WTC11 (cell line): ENCODE data around the gene CIPC. TPM values are rescaled to one million over a fixed set of nuclear protein-coding genes. Genes with fewer than 3 reads are reported as not detected.

ENCODE experiments used
- ATAC-seq: fragments of 200-7000 bp; cut with Tn5 transposase; 2 replicates; pipeline ENCODE4 v1.10.0; 2021; ENCODE audit warnings: mild to moderate bottlenecking, moderate library complexity
- CTCF ChIA-PET: fragments of 300-600 bp; sonication (Branson Sonifier 250); formaldehyde crosslinking; loops from one replicate; lab custom pipeline; 2021; ENCODE audit warnings: antibody characterized with exemption; lab: Charles Lee
- POLR2A ChIA-PET: fragments of 350-600 bp; sonication (Branson Sonifier 250); formaldehyde crosslinking; loops from one replicate; lab custom pipeline; 2021; ENCODE audit warnings: antibody characterized with exemption; lab: Charles Lee
- DNase-seq: peaks from one replicate; pipeline ENCODE4 v3.0.0; 2021; ENCODE audit warnings: low spot score
- H3K27ac Mint-ChIP-seq: 2 replicates; pipeline ENCODE4 v1.8.0; 2021; ENCODE audit warnings: mixed read lengths
- H3K27me3 Mint-ChIP-seq: 2 replicates; pipeline ENCODE4 v1.8.0; 2021; ENCODE audit warnings: low read depth, mild to moderate bottlenecking, moderate library complexity, mixed read lengths
- H3K36me3 Mint-ChIP-seq: 2 replicates; pipeline ENCODE4 v1.8.0; 2021; ENCODE audit warnings: mixed read lengths
- H3K4me1 Mint-ChIP-seq: 2 replicates; pipeline ENCODE4 v1.8.0; 2022; ENCODE audit warnings: mixed read lengths
- H3K4me3 Mint-ChIP-seq: 2 replicates; pipeline ENCODE4 v1.8.0; 2021; ENCODE audit warnings: mild to moderate bottlenecking, moderate library complexity, mixed read lengths
- H3K9me3 Mint-ChIP-seq: 2 replicates; pipeline ENCODE4 v1.8.0; 2021; ENCODE audit warnings: mixed read lengths
- ATF6 ChIP-seq: sonication (generic); formaldehyde crosslinking; IDR thresholded peaks from 2 replicates; pipeline ENCODE4 v1.8.1; 2023; ENCODE audit warnings: mild to moderate bottlenecking, missing genetic modification reagents
- CREB1 ChIP-seq: sonication (generic); formaldehyde crosslinking; IDR thresholded peaks from 2 replicates; pipeline ENCODE4 v1.8.0; 2023; ENCODE audit warnings: mild to moderate bottlenecking, missing genetic modification reagents
- E2F1 ChIP-seq: sonication (generic); formaldehyde crosslinking; IDR thresholded peaks from 2 replicates; pipeline ENCODE4 v1.8.0; 2022; ENCODE audit warnings: mild to moderate bottlenecking, missing genetic modification reagents
- ESRRA ChIP-seq: sonication (generic); formaldehyde crosslinking; IDR thresholded peaks from 2 replicates; pipeline ENCODE4 v1.8.1; 2022; ENCODE audit warnings: mild to moderate bottlenecking, missing genetic modification reagents, borderline replicate concordance
- ETV6 ChIP-seq: sonication (generic); formaldehyde crosslinking; IDR thresholded peaks from 2 replicates; pipeline ENCODE4 v1.8.1; 2022; ENCODE audit warnings: mild to moderate bottlenecking, missing genetic modification reagents
- FOXP4 ChIP-seq: sonication (generic); formaldehyde crosslinking; IDR thresholded peaks from 2 replicates; pipeline ENCODE4 v1.8.0; 2022; ENCODE audit warnings: mild to moderate bottlenecking, missing genetic modification reagents
- HMGA2 ChIP-seq: fragments of 250-450 bp; sonication (Bioruptor Pico); IDR thresholded peaks from 2 replicates; pipeline ENCODE4 v1.4.0; 2021; ENCODE audit warnings: mild to moderate bottlenecking, moderate library complexity
- IRF2 ChIP-seq: sonication (generic); formaldehyde crosslinking; IDR thresholded peaks from 2 replicates; pipeline ENCODE4 v1.8.0; 2022; ENCODE audit warnings: low read depth, missing genetic modification reagents, borderline replicate concordance
- KAT7 ChIP-seq: sonication (generic); formaldehyde crosslinking; IDR thresholded peaks from 2 replicates; pipeline ENCODE4 v1.8.1; 2023; ENCODE audit warnings: missing genetic modification reagents, mild to moderate bottlenecking, borderline replicate concordance
- MAX ChIP-seq: sonication (generic); formaldehyde crosslinking; IDR thresholded peaks from 2 replicates; pipeline ENCODE4 v1.8.0; 2022; ENCODE audit warnings: mild to moderate bottlenecking, missing genetic modification reagents
- MLX ChIP-seq: sonication (generic); formaldehyde crosslinking; IDR thresholded peaks from 2 replicates; pipeline ENCODE4 v1.8.1; 2023; ENCODE audit warnings: mild to moderate bottlenecking, missing genetic modification reagents, moderate library complexity
- MXD4 ChIP-seq: fragments of 250-450 bp; sonication (Bioruptor Pico); IDR thresholded peaks from 2 replicates; pipeline ENCODE4 v1.8.0; 2021; ENCODE audit warnings: mild to moderate bottlenecking, moderate library complexity, borderline replicate concordance
- NFE2L1 ChIP-seq: sonication (generic); formaldehyde crosslinking; IDR thresholded peaks from 2 replicates; pipeline ENCODE4 v1.8.1; 2023; ENCODE audit warnings: missing genetic modification reagents
- NR1H2 ChIP-seq: sonication (generic); formaldehyde crosslinking; IDR thresholded peaks from 2 replicates; pipeline ENCODE4 v1.9.0; 2021; ENCODE audit warnings: mild to moderate bottlenecking, moderate library complexity, missing genetic modification reagents
- SOX15 ChIP-seq: fragments of 250-450 bp; sonication (Bioruptor Pico); IDR thresholded peaks from 2 replicates; pipeline ENCODE4 v1.9.0; 2021; ENCODE audit warnings: mild to moderate bottlenecking
- ZMAT4 ChIP-seq: fragments of 250-450 bp; sonication (Bioruptor Pico); IDR thresholded peaks from 2 replicates; pipeline ENCODE4 v1.9.0; 2021; ENCODE audit warnings: mild to moderate bottlenecking
- ZNF219 ChIP-seq: sonication (generic); formaldehyde crosslinking; IDR thresholded peaks from 2 replicates; pipeline ENCODE4 v1.8.0; 2023; ENCODE audit warnings: missing genetic modification reagents, mild to moderate bottlenecking, borderline replicate concordance
- total RNA-seq: library from RNA; stranded (reverse); gene quantifications from 3 replicates; pipeline ENCODE4 v1.2.3, GENCODE V29; 2021

Gene CIPC
- total RNA-seq, 1 experiment from 2014 or later, result 25.4 TPM

- TF ChIP-seq ZMAT4 (CRISPR knock-in tag) (no peak), HMGA2 (CRISPR knock-in tag) (no peak), SOX15 (no peak), ESRRA (CRISPR knock-in tag) (no peak), IRF2 (CRISPR knock-in tag) (no peak)
- H3K9me3 Mint-ChIP-seq, result peaks cover 12% of the 10 kb centered on the region
- ChIA-PET CTCF (interaction anchor here (0.7 to 3.6 kb wide), 11 partner anchors 11 to 190 kb away, joined by 3 to 34 read pairs (median 9); partner anchors contain the start of gene CIPC), POLR2A (interaction anchor here (1.0 kb wide), 1 partner anchor 139 kb away, joined by 3 read pairs; no protein-coding TSS in a partner anchor)
- H3K4me3 Mint-ChIP-seq, result no peak overlapping the region
- no peak for DNase-seq
- H3K27ac Mint-ChIP-seq, result no peak overlapping the region
- H3K36me3 Mint-ChIP-seq, result peaks cover 10% of the 10 kb centered on the region
- no peaks in the 10 kb centered on the region for H3K27me3 Mint-ChIP-seq
- ATAC-seq, result no peak
- peaks cover 24% of the 10 kb centered on the region for H3K4me1 Mint-ChIP-seq
Observed at GRCh38 chr14:77058117-77058516, 39.9 kb upstream of the CIPC start.

GRCh38 chr14:77058785-77059184, 39.3 kb upstream of the CIPC start:
- H3K9me3 Mint-ChIP-seq, result peaks cover 12% of the 10 kb centered on the region
- peaks cover 21% of the 10 kb centered on the region for H3K4me1 Mint-ChIP-seq
- no peak for ATAC-seq
- no peak for TF ChIP-seq KAT7 (CRISPR knock-in tag)
- H3K4me3 Mint-ChIP-seq, result no peak overlapping the region
- ChIA-PET POLR2A (interaction anchor here (0.9 to 1.4 kb wide), 3 partner anchors 24 to 140 kb away, joined by 3 to 9 read pairs (median 3); no protein-coding TSS in a partner anchor), CTCF (interaction anchor here (0.7 to 3.6 kb wide), 19 partner anchors 10 to 191 kb away, joined by 3 to 34 read pairs (median 7); partner anchors contain the start of gene CIPC)
- no peak overlapping the region for H3K27ac Mint-ChIP-seq
- peaks cover 10% of the 10 kb centered on the region for H3K36me3 Mint-ChIP-seq
- no peak for DNase-seq
- no peaks in the 10 kb centered on the region for H3K27me3 Mint-ChIP-seq

- H3K27ac Mint-ChIP-seq, result no peak overlapping the region
- H3K4me1 Mint-ChIP-seq, result peaks cover 22% of the 10 kb centered on the region
- peaks cover 12% of the 10 kb centered on the region for H3K9me3 Mint-ChIP-seq
- no peaks in the 10 kb centered on the region for H3K27me3 Mint-ChIP-seq
- CTCF ChIA-PET, result interaction anchor here (0.6 to 3.6 kb wide), 25 partner anchors 9 to 341 kb away, joined by 3 to 34 read pairs (median 6); partner anchors contain the start of gene CIPC
- POLR2A ChIA-PET, result interaction anchor here (0.5 to 1.4 kb wide), 4 partner anchors 10 to 140 kb away, joined by 3 to 9 read pairs (median 4); no protein-coding TSS in a partner anchor
- ATAC-seq, result peak; percentile 90
- DNase-seq, result peak; percentile 61
- TF ChIP-seq MAX (CRISPR knock-in tag), result peak; percentile 37; the same call in 1 of the 2 replicates
- TF ChIP-seq NR1H2, result no peak
- TF ChIP-seq CREB1 (CRISPR knock-in tag), result no peak
- no peak for TF ChIP-seq ETV6 (CRISPR knock-in tag)
- no peak for TF ChIP-seq ZMAT4 (CRISPR knock-in tag)
- TF ChIP-seq NFE2L1 (CRISPR knock-in tag), result peak; percentile 71
- no peak for TF ChIP-seq E2F1 (CRISPR knock-in tag)
- peaks cover 10% of the 10 kb centered on the region for H3K36me3 Mint-ChIP-seq
- H3K4me3 Mint-ChIP-seq, result no peak overlapping the region
Observed at GRCh38 chr14:77059276-77059915, 38.7 kb upstream of the CIPC start.

GRCh38 chr14:77061630-77062257, 36.3 kb upstream of the CIPC start:
- CTCF ChIA-PET, result interaction anchor here (1.4 to 11.4 kb wide), 5 partner anchors 9 to 186 kb away, joined by 3 to 249 read pairs (median 6); no protein-coding TSS in a partner anchor
- DNase-seq (no peak), ATAC-seq (peak; percentile 12; the same call in 1 of the 2 replicates)
- POLR2A ChIA-PET, result interaction anchor here (0.7 kb wide), 1 partner anchor 80 kb away, joined by 6 read pairs; no protein-coding TSS in a partner anchor
- H3K36me3 Mint-ChIP-seq, result no peaks in the 10 kb centered on the region
- no peak overlapping the region for H3K27ac Mint-ChIP-seq
- TF ChIP-seq MXD4 (no peak), MLX (CRISPR knock-in tag) (no peak), FOXP4 (CRISPR knock-in tag) (no peak), HMGA2 (CRISPR knock-in tag) (no peak), ZNF219 (CRISPR knock-in tag) (no peak), ATF6 (CRISPR knock-in tag) (no peak)
- peaks cover 22% of the 10 kb centered on the region for H3K4me1 Mint-ChIP-seq
- H3K4me3 Mint-ChIP-seq, result no peak overlapping the region
- H3K27me3 Mint-ChIP-seq, result no peaks in the 10 kb centered on the region
- 0 out of 2 replicates have a peak, but pooled peaks cover 2% of the 10 kb centered on the region for H3K9me3 Mint-ChIP-seq
